Measurements from ENCODE around the gene NSUN7. TPM values are rescaled to one million over a fixed set of nuclear protein-coding genes. Genes with fewer than 3 reads are reported as not detected.

The NSUN7 gene
- total RNA-seq, 1 donor from 2014 or later: 0.91 TPM

DNA sequence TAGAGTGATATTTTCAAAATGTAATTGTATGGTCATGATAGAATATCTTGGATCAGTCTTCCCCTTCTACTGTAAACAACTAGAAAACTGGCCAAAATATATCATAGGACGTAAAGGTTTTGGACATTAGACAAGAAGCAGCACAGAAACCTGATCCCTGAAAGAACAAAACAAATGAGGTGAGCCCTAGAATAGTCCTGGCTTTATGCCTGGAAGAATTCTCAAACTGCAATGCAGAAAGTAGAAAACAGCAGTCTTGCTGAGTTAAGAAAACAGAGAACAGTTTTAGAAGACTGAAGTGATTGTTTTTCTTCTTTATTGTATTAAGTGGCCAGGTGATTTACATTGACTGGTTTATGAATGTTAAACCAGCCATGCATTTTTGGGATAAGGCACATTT lies 19.5 kb downstream of the NSUN7 start:
- TF ChIP-seq, protein P1, sequence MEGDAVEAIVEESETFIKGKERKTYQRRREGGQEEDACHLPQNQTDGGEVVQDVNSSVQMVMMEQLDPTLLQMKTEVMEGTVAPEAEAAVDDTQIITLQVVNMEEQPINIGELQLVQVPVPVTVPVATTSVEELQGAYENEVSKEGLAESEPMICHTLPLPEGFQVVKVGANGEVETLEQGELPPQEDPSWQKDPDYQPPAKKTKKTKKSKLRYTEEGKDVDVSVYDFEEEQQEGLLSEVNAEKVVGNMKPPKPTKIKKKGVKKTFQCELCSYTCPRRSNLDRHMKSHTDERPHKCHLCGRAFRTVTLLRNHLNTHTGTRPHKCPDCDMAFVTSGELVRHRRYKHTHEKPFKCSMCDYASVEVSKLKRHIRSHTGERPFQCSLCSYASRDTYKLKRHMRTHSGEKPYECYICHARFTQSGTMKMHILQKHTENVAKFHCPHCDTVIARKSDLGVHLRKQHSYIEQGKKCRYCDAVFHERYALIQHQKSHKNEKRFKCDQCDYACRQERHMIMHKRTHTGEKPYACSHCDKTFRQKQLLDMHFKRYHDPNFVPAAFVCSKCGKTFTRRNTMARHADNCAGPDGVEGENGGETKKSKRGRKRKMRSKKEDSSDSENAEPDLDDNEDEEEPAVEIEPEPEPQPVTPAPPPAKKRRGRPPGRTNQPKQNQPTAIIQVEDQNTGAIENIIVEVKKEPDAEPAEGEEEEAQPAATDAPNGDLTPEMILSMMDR (IDR thresholded peaks at IDR 0.05; ENCODE audit: borderline replicate concordance): no peak
- intact Hi-C loops (cut with micrococcal nuclease): no loop called here
- H3K4me3 ChIP-seq: no peak overlapping the region
- DNase-seq: no peak
- H3K36me3 ChIP-seq: no peaks in the 10 kb centered on the region
- H3K27ac ChIP-seq (replicated peaks): no peak overlapping the region
- H3K27me3 ChIP-seq (ENCODE audit: low read depth): no peaks in the 10 kb centered on the region
- H3K9me3 ChIP-seq (replicated peaks): no peaks in the 10 kb centered on the region
- no peaks in the 10 kb centered on the region for H3K4me1 ChIP-seq

DNA sequence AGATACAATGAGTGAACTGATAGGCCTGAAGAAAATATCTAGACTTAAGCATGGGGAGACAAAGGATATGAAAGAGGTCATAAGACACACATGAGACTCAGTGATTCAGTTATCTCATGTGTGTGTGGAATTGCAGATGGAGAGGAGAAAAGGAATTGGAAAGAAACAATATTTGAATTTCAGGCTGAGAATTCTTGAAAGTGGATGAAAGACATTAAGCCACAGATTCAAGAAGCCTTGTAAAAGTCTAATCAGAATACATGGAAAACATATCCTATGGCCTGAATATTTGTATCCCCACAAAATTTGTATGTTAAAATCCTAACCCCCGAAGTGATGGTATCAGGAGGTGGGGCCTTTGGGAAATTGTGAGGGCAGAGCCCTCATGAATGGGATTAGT lies 28.3 kb downstream of the NSUN7 start:
- intact Hi-C loops (cut with micrococcal nuclease): no loop called here
- H3K9me3 ChIP-seq (replicated peaks): peaks cover 21% of the 10 kb centered on the region
- TF ChIP-seq, protein P1 (IDR thresholded peaks at IDR 0.05; ENCODE audit: borderline replicate concordance): no peak

DNA sequence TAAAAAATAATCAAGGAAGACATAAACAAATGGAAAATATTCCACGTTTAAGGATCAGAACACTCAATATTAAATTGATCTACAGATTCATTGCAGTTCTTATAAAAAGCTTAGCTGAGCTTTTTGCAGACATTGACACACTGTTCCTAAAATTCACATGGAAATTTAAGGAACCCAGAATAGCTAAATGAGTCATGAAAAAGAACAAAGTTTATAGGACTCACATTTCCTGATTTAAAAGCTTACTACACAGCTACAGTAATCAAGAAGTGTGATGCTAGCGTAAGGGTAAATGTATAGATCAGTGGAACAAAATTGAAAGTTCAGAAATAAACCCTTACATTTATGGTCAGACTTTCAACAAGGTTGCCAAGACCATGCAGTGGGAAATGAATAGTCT lies 33.1 kb downstream of the NSUN7 start:
- H3K27ac ChIP-seq (replicated peaks): no peak overlapping the region
- no peaks in the 10 kb centered on the region for H3K4me1 ChIP-seq
- intact Hi-C loops (cut with micrococcal nuclease): no loop called here
- H3K9me3 ChIP-seq (replicated peaks): peaks cover 13% of the 10 kb centered on the region
- no peak for DNase-seq
- TF ChIP-seq, protein P1 (IDR thresholded peaks at IDR 0.05; ENCODE audit: borderline replicate concordance): no peak
- peaks cover 3% of the 10 kb centered on the region for H3K27me3 ChIP-seq (ENCODE audit: low read depth)
- H3K36me3 ChIP-seq: no peaks in the 10 kb centered on the region
- H3K4me3 ChIP-seq: no peak overlapping the region

More for the DNA sequence above, 28.3 kb downstream of the NSUN7 start:
- Histone ChIP-seq H3K27me3 (ENCODE audit: low read depth) (no peaks in the 10 kb centered on the region), H3K4me3 (no peak overlapping the region), H3K27ac (replicated peaks) (no peak overlapping the region), H3K4me1 (no peaks in the 10 kb centered on the region), H3K36me3 (no peaks in the 10 kb centered on the region)
- DNase-seq: no peak

DNA sequence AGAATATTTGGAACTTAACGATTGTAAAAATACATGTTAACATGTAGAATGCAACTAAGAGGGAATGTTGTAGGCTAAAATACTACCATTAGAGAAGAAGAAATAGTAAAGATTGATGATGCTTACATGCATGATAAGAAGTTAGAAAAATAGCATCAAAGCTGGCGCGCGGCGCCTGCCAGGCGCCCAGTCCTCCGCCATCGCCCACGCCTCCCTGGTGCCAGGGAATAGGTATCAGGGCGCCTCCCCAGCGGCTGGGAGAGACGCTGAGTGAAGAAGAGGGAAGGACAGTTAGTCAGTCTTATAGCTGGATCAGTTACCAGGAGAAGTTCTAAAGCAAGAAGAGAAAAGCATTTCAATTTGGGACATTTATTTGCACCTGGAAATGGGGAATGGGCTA lies 36.0 kb downstream of the NSUN7 start:
- Histone ChIP-seq H3K4me3 (no peak overlapping the region), H3K27me3 (ENCODE audit: low read depth) (peaks cover 7% of the 10 kb centered on the region), H3K4me1 (no peaks in the 10 kb centered on the region), H3K36me3 (no peaks in the 10 kb centered on the region), H3K9me3 (replicated peaks) (no peaks in the 10 kb centered on the region), H3K27ac (replicated peaks) (no peak overlapping the region)
- TF ChIP-seq, protein P1 (IDR thresholded peaks at IDR 0.05; ENCODE audit: borderline replicate concordance): no peak
- intact Hi-C loops (cut with micrococcal nuclease): no loop called here
- no peak for DNase-seq

DNA sequence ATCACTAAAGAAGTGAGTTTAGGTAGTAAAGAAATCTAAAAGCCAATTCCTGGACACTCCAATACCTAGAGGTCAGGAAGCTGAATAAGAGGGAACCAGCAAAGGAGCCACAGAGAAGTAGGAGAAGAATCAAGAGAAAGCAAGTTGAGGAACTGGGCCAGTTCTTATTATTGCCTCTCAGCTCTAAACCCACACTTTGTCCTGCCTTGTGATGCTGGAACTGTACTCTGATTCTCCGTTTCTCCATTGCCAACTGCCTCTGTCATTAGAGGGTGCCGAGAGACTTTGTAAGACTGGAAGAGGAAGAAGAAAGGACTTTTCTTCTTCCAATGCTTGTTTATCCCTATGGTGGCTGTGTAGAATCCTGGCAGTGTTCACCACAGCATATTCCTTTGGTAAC lies 38.6 kb downstream of the NSUN7 start:
- Histone ChIP-seq H3K4me1 (no peaks in the 10 kb centered on the region), H3K27ac (replicated peaks) (no peak overlapping the region), H3K4me3 (no peak overlapping the region), H3K9me3 (replicated peaks) (no peaks in the 10 kb centered on the region), H3K36me3 (no peaks in the 10 kb centered on the region), H3K27me3 (ENCODE audit: low read depth) (peaks cover 7% of the 10 kb centered on the region)
- TF ChIP-seq, protein P1 (IDR thresholded peaks at IDR 0.05; ENCODE audit: borderline replicate concordance): no peak
- DNase-seq: no peak
- intact Hi-C loops (cut with micrococcal nuclease): no loop called here

DNA sequence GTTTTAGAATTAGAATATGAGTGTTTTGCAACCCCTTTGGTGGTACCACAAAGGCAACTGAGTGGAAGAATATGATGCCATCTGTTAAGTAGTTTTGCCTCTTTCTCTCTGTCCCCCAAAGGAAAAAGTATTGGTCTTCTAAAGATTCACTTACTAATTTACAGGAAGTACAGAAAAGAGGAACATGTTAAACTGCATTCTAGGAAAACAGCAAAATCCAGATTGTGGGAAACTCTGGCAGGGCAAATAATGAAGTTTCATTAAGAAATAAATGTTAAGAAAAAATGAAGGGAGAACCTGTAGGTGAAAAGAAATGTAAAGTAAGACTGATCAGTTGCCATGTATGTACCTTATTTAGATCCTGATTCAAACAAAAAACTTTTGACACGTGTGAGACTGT lies 39.3 kb downstream of the NSUN7 start:
- TF ChIP-seq, protein P1 (IDR thresholded peaks at IDR 0.05; ENCODE audit: borderline replicate concordance): no peak
- no peak for DNase-seq
- H3K4me3 ChIP-seq: no peak overlapping the region
- H3K9me3 ChIP-seq (replicated peaks): no peaks in the 10 kb centered on the region
- peaks cover 7% of the 10 kb centered on the region for H3K27me3 ChIP-seq (ENCODE audit: low read depth)
- intact Hi-C loops (cut with micrococcal nuclease): no loop called here
- no peak overlapping the region for H3K27ac ChIP-seq (replicated peaks)
- H3K4me1 ChIP-seq: no peaks in the 10 kb centered on the region
- no peaks in the 10 kb centered on the region for H3K36me3 ChIP-seq
